Naive thymus-derived CD4-positive, alpha-beta T cell (primary cell): ENCODE data around the gene EIF1AD. TPM values are rescaled to one million over a fixed set of nuclear protein-coding genes. Genes with fewer than 3 reads are reported as not detected.

Experiments
- ATAC-seq: fragments of 150-1000 bp; cut with Tn5 transposase; 2 replicates; pipeline ENCODE4 v1.10.0; 2021; ENCODE audit warnings: mild to moderate bottlenecking, moderate library complexity
- CTCF ChIA-PET: fragments of 350-600 bp; sonication (Branson Sonifier 250); formaldehyde crosslinking; loops from one replicate; lab custom pipeline; 2021; ENCODE audit warnings: antibody characterized with exemption; lab: Charles Lee
- POLR2A ChIA-PET: fragments of 350-600 bp; sonication (Branson Sonifier 250); formaldehyde crosslinking; loops from one replicate; lab custom pipeline; 2021; ENCODE audit warnings: antibody characterized with exemption, inconsistent platforms; lab: Charles Lee
- DNase-seq, 9 donors: peaks; one replicate each; pipeline versions ENCODE4 v3.0.0 to v3.0.0-alpha.2; 2020 to 2022; ENCODE audit warnings: mixed read lengths in 1 of 9
- H3K27ac ChIP-seq: one replicate; pipeline ENCODE4 v1.7.0; 2013; ENCODE audit warnings: mild to moderate bottlenecking, low read depth, low read length, moderate library complexity
- H3K27me3 ChIP-seq, 2 donors: one replicate each; pipeline ENCODE4 v1.7.0; 2013; ENCODE audit warnings: low read length in 2 of 2, mild to moderate bottlenecking in 2 of 2, moderate library complexity in 2 of 2; ENCODE audit not compliant: control insufficient read depth in 2 of 2, insufficient read depth in 2 of 2
- H3K36me3 ChIP-seq, 3 experiments: 1 replicate in 2 of 3; 2 replicates in 1 of 3; pipeline ENCODE4 v1.7.0; 2013; ENCODE audit warnings: low read length in 3 of 3, mild to moderate bottlenecking in 3 of 3, moderate library complexity in 1 of 3; ENCODE audit not compliant: insufficient read depth in 3 of 3, control insufficient read depth in 2 of 3
- H3K4me1 ChIP-seq, 2 donors: one replicate each; pipeline ENCODE4 v1.7.0; 2013; ENCODE audit warnings: low read length in 2 of 2, mild to moderate bottlenecking in 2 of 2, moderate library complexity in 1 of 2; ENCODE audit not compliant: control insufficient read depth in 2 of 2, insufficient read depth in 2 of 2
- H3K4me3 ChIP-seq: 2 replicates; pipeline ENCODE4 v1.7.0; 2013; ENCODE audit warnings: mild to moderate bottlenecking, low read length
- H3K9me3 ChIP-seq, 3 experiments: 1 replicate in 2 of 3; 2 replicates in 1 of 3; pipeline ENCODE4 v1.7.0; 2013; ENCODE audit warnings: low read length in 3 of 3; ENCODE audit not compliant: control insufficient read depth in 2 of 3
- H3K27ac Mint-ChIP-seq, 9 donors: one replicate each; pipeline ENCODE4 v1.8.0; 2020 to 2022; ENCODE audit warnings: mixed read lengths in 9 of 9, mild to moderate bottlenecking in 8 of 9, moderate library complexity in 5 of 9, inconsistent platforms in 2 of 9
- H3K27me3 Mint-ChIP-seq, 5 donors: one replicate each; pipeline ENCODE4 v1.8.0; 2021 to 2022; ENCODE audit warnings: mixed read lengths in 5 of 5, mild to moderate bottlenecking in 1 of 5
- H3K36me3 Mint-ChIP-seq, 5 donors: one replicate each; pipeline ENCODE4 v1.8.0; 2020 to 2022; ENCODE audit warnings: mixed read lengths in 5 of 5, mild to moderate bottlenecking in 3 of 5, inconsistent platforms in 1 of 5
- H3K4me1 Mint-ChIP-seq, 7 donors: one replicate each; pipeline ENCODE4 v1.8.0; 2020 to 2022; ENCODE audit warnings: mixed read lengths in 7 of 7, mild to moderate bottlenecking in 3 of 7, inconsistent platforms in 1 of 7
- H3K4me3 Mint-ChIP-seq, 10 donors: one replicate each; pipeline ENCODE4 v1.8.0; 2020 to 2022; ENCODE audit warnings: mild to moderate bottlenecking in 10 of 10, mixed read lengths in 10 of 10, moderate library complexity in 6 of 10, inconsistent platforms in 2 of 10
- H3K9me3 Mint-ChIP-seq, 11 donors: one replicate each; pipeline ENCODE4 v1.8.0; 2020 to 2022; ENCODE audit warnings: mixed read lengths in 11 of 11, mild to moderate bottlenecking in 4 of 11, inconsistent platforms in 1 of 11, moderate library complexity in 1 of 11
- intact Hi-C, 2 donors: fragments of 100-400 bp; cut with micrococcal nuclease; formaldehyde crosslinking; loops; one replicate each; pipeline ENCODE4 v1.15.1; 2023
- polyA plus RNA-seq, 2 donors: library from polyadenylated mRNA; unstranded; fragments of 300-500 nt; fragmentation: Illumina TruSeq; gene quantifications; one replicate each; pipeline ENCODE4 v1.2.3, GENCODE V29; 2021
- total RNA-seq, 6 experiments: library from RNA in 5 of 6; stranded (reverse) in 5 of 6; gene quantifications; 1 replicate in 5 of 6; 2 replicates in 1 of 6; pipeline ENCODE4 v1.2.3 and lab custom pipeline; 2021 to 2026

EIF1AD gene
- total and polyA plus RNA-seq, 7 experiments from 2014 or later, result 17.7 to 114 (median 58.2) TPM

GRCh38 chr11:65960824-65961266, 41.1 kb downstream of the EIF1AD start:
- peak overlapping the region; percentile 96 for H3K27ac ChIP-seq
- ChIA-PET CTCF (interaction anchor here (0.6 to 1.9 kb wide), 2 partner anchors 67 to 70 kb away, joined by 4 to 8 read pairs; partner anchors contain the start of gene CCDC85B), POLR2A (interaction anchor here (0.7 to 6.7 kb wide), 11 partner anchors 9 to 101 kb away, joined by 3 to 108 read pairs (median 4); partner anchors contain the start of genes C11orf68, CCDC85B, CFL1 and FIBP)
- peaks cover 21 to 64% (median 54%) of the 10 kb centered on the region in 7 donors for H3K4me1 Mint-ChIP-seq
- peaks cover 10 to 22% (median 16%) of the 10 kb centered on the region in 5 donors for H3K36me3 Mint-ChIP-seq
- DNase-seq, result no peak
- H3K4me1 ChIP-seq, result peaks cover 27 to 39% of the 10 kb centered on the region in 2 donors
- no peak for ATAC-seq
- H3K27me3 Mint-ChIP-seq, result no peaks in the 10 kb centered on the region
- H3K9me3 Mint-ChIP-seq, result no peaks in the 10 kb centered on the region
- peaks cover 9 to 24% (median 16%) of the 10 kb centered on the region in 3 experiments for H3K36me3 ChIP-seq
- H3K4me3 ChIP-seq, result peak overlapping the region; percentile 83
- no peaks in the 10 kb centered on the region for H3K27me3 ChIP-seq
- peak overlapping the region; percentile 93 to 99 (median 98) for H3K4me3 Mint-ChIP-seq
- H3K27ac Mint-ChIP-seq, result peak overlapping the region; percentile 96 to 99 (median 98)
- H3K9me3 ChIP-seq, result no peaks in the 10 kb centered on the region
- intact Hi-C loops, result loop anchor here (1.0 kb wide), 10 partner anchors 28 to 346 kb away; partner anchors contain the start of genes BANF1 (in 2 of the 2), C11orf68 (in 2 of the 2), DRAP1 (in 2 of the 2) and EIF1AD (in 2 of the 2)

GRCh38 chr11:65958774-65959420, 43.1 kb downstream of the EIF1AD start:
- Histone ChIP-seq H3K27ac (peak overlapping the region; percentile 80), H3K4me1 (peaks cover 22 to 34% of the 10 kb centered on the region in 2 donors), H3K36me3 (peaks cover 0 to 4% (median 0%) of the 10 kb centered on the region in 3 experiments), H3K4me3 (no peak overlapping the region), H3K27me3 (no peaks in the 10 kb centered on the region), H3K9me3 (no peaks in the 10 kb centered on the region)
- ChIA-PET POLR2A (interaction anchor here (0.8 to 6.7 kb wide), 8 partner anchors 31 to 99 kb away, joined by 3 to 108 read pairs (median 8); partner anchors contain the start of genes C11orf68, CCDC85B, CFL1 and CTSW), CTCF (interaction anchor here (0.9 to 3.4 kb wide), 5 partner anchors 16 to 99 kb away, joined by 3 to 20 read pairs (median 3); partner anchors contain the start of genes CCDC85B, FIBP and MUS81)
- DNase-seq, result no peak
- no peaks in the 10 kb centered on the region for H3K27me3 Mint-ChIP-seq
- H3K27ac Mint-ChIP-seq, result peak overlapping the region in 7 of 9 donors; percentile 84 to 97 (median 88)
- intact Hi-C loops, result no loop called here
- peaks cover 18 to 52% (median 46%) of the 10 kb centered on the region in 7 donors for H3K4me1 Mint-ChIP-seq
- peaks cover 4 to 17% (median 8%) of the 10 kb centered on the region in 5 donors for H3K36me3 Mint-ChIP-seq
- no peaks in the 10 kb centered on the region for H3K9me3 Mint-ChIP-seq
- ATAC-seq, result no peak
- H3K4me3 Mint-ChIP-seq, result peak overlapping the region in 2 of 10 donors; percentile 4 to 51

GRCh38 chr11:65958291-65958690, 43.7 kb downstream of the EIF1AD start:
- ATAC-seq (no peak), DNase-seq (no peak)
- H3K4me1 ChIP-seq, result peaks cover 15 to 29% of the 10 kb centered on the region in 2 donors
- no peak overlapping the region for H3K4me3 ChIP-seq
- CTCF ChIA-PET, result interaction anchor here (0.9 to 3.4 kb wide), 5 partner anchors 16 to 98 kb away, joined by 3 to 20 read pairs (median 3); partner anchors contain the start of genes CCDC85B, FIBP and MUS81
- intact Hi-C loops, result no loop called here
- no peaks in the 10 kb centered on the region for H3K9me3 ChIP-seq
- H3K27ac Mint-ChIP-seq, result peak overlapping the region; percentile 56 to 97 (median 88)
- H3K9me3 Mint-ChIP-seq, result no peaks in the 10 kb centered on the region
- H3K27me3 Mint-ChIP-seq, result no peaks in the 10 kb centered on the region
- H3K36me3 ChIP-seq, result peaks cover 0 to 3% (median 0%) of the 10 kb centered on the region in 3 experiments
- H3K4me3 Mint-ChIP-seq, result peak overlapping the region in 2 of 10 donors; percentile 11 to 18
- no peaks in the 10 kb centered on the region for H3K27me3 ChIP-seq
- H3K4me1 Mint-ChIP-seq, result peaks cover 17 to 46% (median 42%) of the 10 kb centered on the region in 7 donors
- H3K36me3 Mint-ChIP-seq, result peaks cover 4 to 17% (median 8%) of the 10 kb centered on the region in 5 donors
- H3K27ac ChIP-seq, result peak overlapping the region; percentile 80
- POLR2A ChIA-PET, result interaction anchor here (0.8 to 6.7 kb wide), 8 partner anchors 30 to 98 kb away, joined by 3 to 108 read pairs (median 10); partner anchors contain the start of genes C11orf68, CCDC85B, CFL1 and CTSW

GRCh38 chr11:65954771-65955170, 47.2 kb downstream of the EIF1AD start:
- CTCF ChIA-PET, result interaction anchor here (0.6 to 1.1 kb wide), 3 partner anchors 18 to 661 kb away, joined by 4 to 6 read pairs (median 4); no protein-coding TSS in a partner anchor
- Mint-ChIP-seq H3K27ac (peak overlapping the region in 1 of 9 donors; percentile 18), H3K4me3 (no peak overlapping the region), H3K36me3 (no peaks in the 10 kb centered on the region), H3K27me3 (peaks cover 0 to 3% (median 0%) of the 10 kb centered on the region in 5 donors), H3K9me3 (no peaks in the 10 kb centered on the region), H3K4me1 (peaks cover 4 to 24% (median 21%) of the 10 kb centered on the region in 7 donors)
- no peak overlapping the region for H3K27ac ChIP-seq
- H3K4me1 ChIP-seq, result peaks cover 3 to 16% of the 10 kb centered on the region in 2 donors
- POLR2A ChIA-PET, result interaction anchor here (0.5 to 1.5 kb wide), 8 partner anchors 9 to 96 kb away, joined by 3 to 9 read pairs (median 4); partner anchors contain the start of genes CCDC85B and FIBP
- H3K27me3 ChIP-seq, result no peaks in the 10 kb centered on the region
- H3K4me3 ChIP-seq, result no peak overlapping the region
- no peaks in the 10 kb centered on the region for H3K36me3 ChIP-seq
- H3K9me3 ChIP-seq, result no peaks in the 10 kb centered on the region
- DNase-seq (no peak), ATAC-seq (no peak)
- intact Hi-C loops, result no loop called here

GRCh38 chr11:65953471-65953870, 48.5 kb downstream of the EIF1AD start:
- Histone ChIP-seq H3K36me3 (no peaks in the 10 kb centered on the region), H3K9me3 (no peaks in the 10 kb centered on the region), H3K4me1 (peaks cover 3 to 16% of the 10 kb centered on the region in 2 donors), H3K27ac (no peak overlapping the region), H3K4me3 (no peak overlapping the region), H3K27me3 (no peaks in the 10 kb centered on the region)
- H3K36me3 Mint-ChIP-seq, result no peaks in the 10 kb centered on the region
- ChIA-PET CTCF (no interaction called here), POLR2A (interaction anchor here (0.5 kb wide), 1 partner anchor 623 kb away, joined by 3 read pairs; no protein-coding TSS in a partner anchor)
- no peak overlapping the region for H3K4me3 Mint-ChIP-seq
- intact Hi-C loops, result no loop called here
- ATAC-seq, result no peak
- H3K9me3 Mint-ChIP-seq, result no peaks in the 10 kb centered on the region
- H3K4me1 Mint-ChIP-seq, result peaks cover 3 to 22% (median 18%) of the 10 kb centered on the region in 7 donors
- H3K27ac Mint-ChIP-seq, result no peak overlapping the region
- no peak for DNase-seq
- peaks cover 0 to 7% (median 0%) of the 10 kb centered on the region in 5 donors for H3K27me3 Mint-ChIP-seq

GRCh38 chr11:65952052-65952521, 49.9 kb downstream of the EIF1AD start:
- no peaks in the 10 kb centered on the region for H3K36me3 ChIP-seq
- H3K9me3 ChIP-seq, result no peaks in the 10 kb centered on the region
- H3K4me3 ChIP-seq, result no peak overlapping the region
- no peak for DNase-seq
- Mint-ChIP-seq H3K4me1 (peaks cover 0 to 11% (median 7%) of the 10 kb centered on the region in 7 donors), H3K4me3 (no peak overlapping the region), H3K27ac (no peak overlapping the region), H3K36me3 (no peaks in the 10 kb centered on the region), H3K9me3 (no peaks in the 10 kb centered on the region), H3K27me3 (peaks cover 0 to 9% (median 0%) of the 10 kb centered on the region in 5 donors)
- peaks cover 0 to 7% of the 10 kb centered on the region in 2 donors for H3K4me1 ChIP-seq
- POLR2A ChIA-PET, result interaction anchor here (0.6 to 1.4 kb wide), 2 partner anchors 9 to 15 kb away, joined by 3 to 4 read pairs; no protein-coding TSS in a partner anchor
- ATAC-seq, result no peak
- H3K27me3 ChIP-seq, result no peaks in the 10 kb centered on the region
- CTCF ChIA-PET, result interaction anchor here (0.6 kb wide), 1 partner anchor 68 kb away, joined by 3 read pairs; no protein-coding TSS in a partner anchor
- intact Hi-C loops, result no loop called here
- no peak overlapping the region for H3K27ac ChIP-seq
